Kidney epithelial cell (primary cell): ENCODE measurements around the gene SASH1. TPM values are rescaled to one million over a fixed set of nuclear protein-coding genes. Genes with fewer than 3 reads are reported as not detected.

Experiments used
- DNase-seq: peaks from one replicate; pipeline ENCODE4 v3.0.0-alpha.2; 2010; ENCODE audit warnings: low read depth
- H3K27me3 ChIP-seq: 2 replicates; pipeline ENCODE4 v1.6.0; 2011; ENCODE audit warnings: low read length; ENCODE audit not compliant: control insufficient read depth, insufficient read depth
- H3K36me3 ChIP-seq: 2 replicates; pipeline ENCODE4 v1.5.1; 2011; ENCODE audit warnings: low read length; ENCODE audit not compliant: control insufficient read depth, insufficient read depth
- H3K4me3 ChIP-seq: 2 replicates; pipeline ENCODE4 v1.5.1; 2011; ENCODE audit warnings: low read depth, mild to moderate bottlenecking, control low read depth, low read length
- total RNA-seq: library from RNA; depleted of rRNA; stranded (reverse); fragments of >200 nt; gene quantifications from 2 replicates; pipeline ENCODE4 v1.2.3, GENCODE V29; 2015
- TF ChIP-seq, protein P1 (sequence below): IDR thresholded peaks from 2 replicates; pipeline ENCODE4 v1.5.1; 2011; ENCODE audit warnings: mild to moderate bottlenecking, moderate library complexity, low read length, control low read depth, inconsistent platforms; ENCODE audit not compliant: insufficient read depth, poor library complexity, severe bottlenecking

SASH1 gene
- total RNA-seq, 1 donor from 2014 or later = 13.8 TPM

DNA sequence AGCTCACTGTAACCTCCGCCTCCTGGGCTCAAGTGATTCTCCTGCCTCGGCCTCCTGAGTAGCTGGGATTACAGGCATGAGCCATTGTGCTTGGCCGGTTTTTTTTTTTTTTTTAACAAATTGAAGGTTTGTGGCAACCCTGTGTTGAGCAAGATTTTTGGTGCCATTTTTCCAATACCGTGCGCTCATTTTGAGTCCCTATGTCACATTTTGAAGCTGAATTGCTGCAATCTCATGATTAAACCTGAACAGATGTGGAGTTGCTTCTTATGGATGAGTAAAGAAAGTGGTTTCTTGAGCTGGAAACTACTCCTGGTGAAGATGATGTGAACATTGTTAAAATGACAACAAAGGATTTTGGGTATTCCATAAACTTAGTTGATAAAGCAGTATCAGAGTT is 16.6 kb downstream of the SASH1 start:
- no peaks in the 10 kb centered on the region for H3K27me3 ChIP-seq
- DNase-seq = no peak
- H3K36me3 ChIP-seq = no peaks in the 10 kb centered on the region
- H3K4me3 ChIP-seq = no peak overlapping the region
- TF ChIP-seq, protein P1, sequence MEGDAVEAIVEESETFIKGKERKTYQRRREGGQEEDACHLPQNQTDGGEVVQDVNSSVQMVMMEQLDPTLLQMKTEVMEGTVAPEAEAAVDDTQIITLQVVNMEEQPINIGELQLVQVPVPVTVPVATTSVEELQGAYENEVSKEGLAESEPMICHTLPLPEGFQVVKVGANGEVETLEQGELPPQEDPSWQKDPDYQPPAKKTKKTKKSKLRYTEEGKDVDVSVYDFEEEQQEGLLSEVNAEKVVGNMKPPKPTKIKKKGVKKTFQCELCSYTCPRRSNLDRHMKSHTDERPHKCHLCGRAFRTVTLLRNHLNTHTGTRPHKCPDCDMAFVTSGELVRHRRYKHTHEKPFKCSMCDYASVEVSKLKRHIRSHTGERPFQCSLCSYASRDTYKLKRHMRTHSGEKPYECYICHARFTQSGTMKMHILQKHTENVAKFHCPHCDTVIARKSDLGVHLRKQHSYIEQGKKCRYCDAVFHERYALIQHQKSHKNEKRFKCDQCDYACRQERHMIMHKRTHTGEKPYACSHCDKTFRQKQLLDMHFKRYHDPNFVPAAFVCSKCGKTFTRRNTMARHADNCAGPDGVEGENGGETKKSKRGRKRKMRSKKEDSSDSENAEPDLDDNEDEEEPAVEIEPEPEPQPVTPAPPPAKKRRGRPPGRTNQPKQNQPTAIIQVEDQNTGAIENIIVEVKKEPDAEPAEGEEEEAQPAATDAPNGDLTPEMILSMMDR = no peak

DNA sequence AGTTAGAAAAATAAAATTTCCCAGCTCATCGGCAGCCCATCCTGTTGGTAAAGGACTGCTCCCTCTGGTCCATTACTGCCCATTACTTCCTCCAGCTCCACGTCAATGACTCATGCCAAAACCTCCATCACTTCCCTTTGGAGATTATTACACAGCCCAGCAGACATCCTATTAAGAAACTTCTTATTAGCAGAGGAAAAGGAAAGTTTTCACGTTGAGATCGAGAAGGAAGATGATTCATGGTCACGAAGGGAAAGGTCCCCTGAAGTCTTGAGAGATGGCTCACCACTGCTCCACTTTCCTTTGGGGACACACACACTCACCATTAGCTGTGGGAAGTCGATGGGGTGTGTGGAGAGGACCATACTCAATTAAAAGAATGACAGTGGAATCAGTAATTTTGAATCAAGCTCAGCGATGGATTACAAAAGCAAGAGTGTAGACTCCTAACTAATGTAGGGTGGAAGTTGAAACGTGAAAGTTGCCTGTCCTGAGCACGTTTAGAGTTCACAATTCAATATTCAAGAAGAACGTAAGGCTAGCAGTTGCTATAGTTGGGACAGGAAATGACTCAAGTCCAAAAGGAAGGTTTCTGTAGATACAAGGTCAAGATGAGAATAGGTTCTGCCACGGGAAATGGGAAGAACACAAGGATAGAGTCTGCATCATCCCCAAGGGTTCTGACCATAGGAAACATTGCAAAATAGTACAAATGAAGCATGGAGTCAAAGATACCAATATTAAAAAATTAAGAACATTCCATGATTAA is 21.6 kb downstream of the SASH1 start:
- DNase-seq = no peak
- Histone ChIP-seq H3K4me3 (no peak overlapping the region), H3K36me3 (no peaks in the 10 kb centered on the region), H3K27me3 (no peaks in the 10 kb centered on the region)
- TF ChIP-seq, protein P1 = no peak

DNA sequence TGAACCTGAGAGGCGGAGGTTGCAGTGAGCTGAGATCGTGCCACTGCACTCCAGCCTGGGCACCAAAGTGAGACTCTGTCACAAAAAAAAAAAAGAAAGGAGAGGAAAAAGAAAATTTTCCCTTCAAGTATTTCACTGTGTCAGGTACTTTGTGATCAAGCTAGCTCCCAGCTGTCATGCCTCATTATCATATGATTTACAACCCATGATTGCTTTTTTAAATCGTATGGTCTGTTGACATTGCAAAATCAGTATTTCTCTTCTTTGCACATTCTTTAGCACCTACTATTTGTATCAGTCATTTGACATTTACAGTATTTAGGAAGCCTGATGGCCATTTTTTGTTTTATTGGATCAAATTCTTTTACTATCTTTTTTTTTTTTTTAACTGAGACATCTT is 22.4 kb downstream of the SASH1 start:
- H3K27me3 ChIP-seq = no peaks in the 10 kb centered on the region
- no peak for DNase-seq
- no peaks in the 10 kb centered on the region for H3K36me3 ChIP-seq
- H3K4me3 ChIP-seq = no peak overlapping the region
- TF ChIP-seq, protein P1 = no peak

DNA sequence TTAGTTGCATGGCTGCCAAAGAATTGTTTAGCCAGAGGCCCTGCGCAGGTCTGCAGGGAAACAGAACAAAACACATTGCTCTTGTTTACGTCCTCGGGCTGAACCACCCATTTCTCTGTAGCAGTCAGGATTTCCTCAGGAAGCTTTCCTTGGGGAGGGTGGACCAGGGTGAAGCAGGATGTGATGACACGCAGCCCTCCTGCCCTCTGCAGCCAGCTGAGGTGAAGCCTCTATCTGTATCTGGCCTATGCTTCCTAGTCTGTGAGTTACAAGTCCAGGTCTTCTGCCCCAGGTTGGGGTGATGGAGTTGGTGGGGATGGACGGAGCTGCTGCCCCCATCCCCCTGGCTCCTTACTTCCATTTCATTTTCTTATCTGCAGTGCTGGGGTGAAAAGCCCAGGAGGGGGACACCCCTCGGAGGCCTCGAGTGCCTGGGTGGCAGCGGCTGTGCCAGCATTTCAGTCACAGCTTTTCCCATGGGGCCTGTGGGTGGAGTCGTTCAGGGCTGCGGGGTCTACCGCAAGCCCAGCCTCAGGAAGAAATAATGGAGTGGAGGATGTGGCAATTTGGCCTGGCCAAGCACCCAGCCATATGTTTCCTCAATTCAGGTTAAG is 24.9 kb downstream of the SASH1 start:
- TF ChIP-seq, protein P1 = no peak
- H3K4me3 ChIP-seq = no peak overlapping the region
- DNase-seq = no peak
- H3K27me3 ChIP-seq = no peaks in the 10 kb centered on the region
- no peaks in the 10 kb centered on the region for H3K36me3 ChIP-seq

- TF ChIP-seq, protein P1 = no peak
- DNase-seq = no peak
Observed at GRCh38 chr6:148370176-148370575, 27.5 kb downstream of the SASH1 start.

More at GRCh38 chr6:148370176-148370575, 27.5 kb downstream of the SASH1 start:
- Histone ChIP-seq H3K36me3 (no peaks in the 10 kb centered on the region), H3K27me3 (no peaks in the 10 kb centered on the region), H3K4me3 (no peak overlapping the region)
